SK-N-MC (cell line): ENCODE measurements around the gene LYRM4.

Experiments
- DNase-seq: peaks from one replicate; pipeline ENCODE4 v3.0.0-alpha.2; 2011; ENCODE audit warnings: low read depth, low spot score
- H3K27ac ChIP-seq: fragments of 200-600 bp; sonication (generic); 2 replicates; pipeline ENCODE4 v1.5.1; 2016; ENCODE audit warnings: mixed run types
- H3K36me3 ChIP-seq: fragments of 200-600 bp; sonication (generic); 2 replicates; pipeline ENCODE4 v1.6.1; 2017; ENCODE audit warnings: antibody characterized with exemption, low read length, mixed read lengths; ENCODE audit not compliant: insufficient read depth
- H3K4me3 ChIP-seq: fragments of 200-600 bp; sonication (generic); 2 replicates; pipeline ENCODE4 v1.5.1; 2016
- H3K9ac ChIP-seq: fragments of 200-600 bp; sonication (generic); 2 replicates; pipeline ENCODE4 v1.8.0; 2017; ENCODE audit warnings: mixed run types, mixed read lengths; ENCODE audit not compliant: insufficient read length
- H3K9me3 ChIP-seq: fragments of 200-600 bp; sonication (generic); 2 replicates; pipeline ENCODE4 v1.6.1; 2017; ENCODE audit warnings: low read depth, mild to moderate bottlenecking, antibody characterized with exemption, low read length, moderate library complexity, mixed read lengths
- EZH2 ChIP-seq: fragments of 200-600 bp; sonication (generic); IDR thresholded peaks from one replicate; pipeline ENCODE4 v1.6.1; 2017; ENCODE audit warnings: antibody characterized with exemption
- FOXP2 ChIP-seq: optimal IDR thresholded peaks from 2 replicates; pipeline ENCODE3; 2011; ENCODE audit warnings: mild to moderate bottlenecking, moderate library complexity; ENCODE audit not compliant: insufficient read depth; ENCODE audit errors: extremely low read length, control extremely low read depth
- POLR2AphosphoS5 ChIP-seq: IDR thresholded peaks from 2 replicates; pipeline ENCODE4 v1.6.1; 2012; ENCODE audit warnings: mild to moderate bottlenecking, low read depth, low read length, borderline replicate concordance

LYRM4 gene

DNA sequence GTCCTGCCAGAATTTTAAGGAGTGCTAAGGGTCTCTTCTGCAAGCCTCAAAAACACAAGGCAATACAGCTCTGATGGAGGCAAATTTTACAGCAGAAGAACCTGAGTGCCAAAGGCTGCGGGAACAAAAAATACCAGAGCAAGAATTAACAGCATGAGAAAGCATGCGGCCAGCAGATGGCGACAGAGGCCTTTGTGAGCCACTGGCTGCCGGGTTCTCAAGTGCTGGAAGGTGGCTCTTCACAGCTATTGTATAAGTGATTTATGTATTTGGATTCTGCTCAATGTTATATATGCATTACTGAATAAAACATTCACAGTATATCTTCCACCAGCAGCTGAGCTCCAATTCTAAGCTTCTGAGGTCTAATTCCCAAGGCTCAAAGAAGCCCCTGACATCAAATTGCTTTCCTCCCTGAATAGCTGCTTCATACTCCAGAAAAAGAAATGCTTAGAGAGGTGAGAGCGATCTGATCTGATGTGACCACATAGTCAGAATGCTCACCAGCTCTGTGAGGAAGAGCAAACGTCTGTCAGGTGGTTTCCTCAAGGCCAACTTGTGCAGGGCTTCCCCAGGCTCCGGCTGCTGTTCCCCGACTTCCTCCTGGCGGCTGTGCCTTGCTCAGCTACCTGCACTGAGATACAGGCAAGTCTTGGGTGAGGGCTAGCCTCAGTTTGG lies 117.0 kb downstream of the LYRM4 start:
- no peaks in the 10 kb centered on the region for H3K36me3 ChIP-seq
- peak; percentile 55 for DNase-seq
- H3K9me3 ChIP-seq, result no peaks in the 10 kb centered on the region
- no peak for TF ChIP-seq POLR2AphosphoS5
- no peak for TF ChIP-seq FOXP2
- TF ChIP-seq EZH2, result no peak
- H3K27ac ChIP-seq, result no peak overlapping the region
- H3K9ac ChIP-seq, result no peak overlapping the region
- no peak overlapping the region for H3K4me3 ChIP-seq

- no peaks in the 10 kb centered on the region for H3K9me3 ChIP-seq
- no peak overlapping the region for H3K27ac ChIP-seq
- DNase-seq, result no peak
- no peak overlapping the region for H3K9ac ChIP-seq
- H3K4me3 ChIP-seq, result no peak overlapping the region
- no peaks in the 10 kb centered on the region for H3K36me3 ChIP-seq
- TF ChIP-seq POLR2AphosphoS5 (no peak), FOXP2 (no peak), EZH2 (no peak)
Observed at GRCh38 chr6:5142915-5143314, 117.8 kb downstream of the LYRM4 start.

GRCh38 chr6:5142131-5142530 lies 118.6 kb downstream of the LYRM4 start:
- Histone ChIP-seq H3K36me3 (no peaks in the 10 kb centered on the region), H3K4me3 (no peak overlapping the region), H3K27ac (no peak overlapping the region), H3K9ac (no peak overlapping the region), H3K9me3 (no peaks in the 10 kb centered on the region)
- TF ChIP-seq FOXP2, result no peak
- DNase-seq, result no peak

DNA sequence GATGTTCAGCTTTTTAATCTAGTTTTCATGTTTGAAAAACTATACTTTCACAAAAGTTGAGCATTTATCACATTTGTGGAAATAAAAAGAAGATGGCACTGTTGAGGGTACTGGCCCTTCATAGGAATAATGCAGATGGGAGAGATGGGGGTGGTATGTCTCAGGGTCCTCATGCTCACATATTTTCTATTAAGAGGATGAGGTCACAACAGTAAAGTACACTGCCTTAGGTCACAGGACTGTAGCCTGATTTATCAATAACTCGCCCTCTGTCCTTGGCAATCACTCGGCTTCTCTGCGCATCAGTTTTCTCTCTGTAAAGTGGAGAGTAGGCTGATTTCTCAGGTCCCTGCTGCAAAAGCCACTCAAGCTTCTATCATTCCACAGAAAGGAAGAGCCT lies 119.7 kb downstream of the LYRM4 start:
- no peak overlapping the region for H3K4me3 ChIP-seq
- no peak for DNase-seq
- TF ChIP-seq EZH2, result no peak
- TF ChIP-seq POLR2AphosphoS5, result no peak
- TF ChIP-seq FOXP2, result no peak
- no peak overlapping the region for H3K27ac ChIP-seq
- H3K9ac ChIP-seq, result no peak overlapping the region
- no peaks in the 10 kb centered on the region for H3K36me3 ChIP-seq
- H3K9me3 ChIP-seq, result no peaks in the 10 kb centered on the region

DNA sequence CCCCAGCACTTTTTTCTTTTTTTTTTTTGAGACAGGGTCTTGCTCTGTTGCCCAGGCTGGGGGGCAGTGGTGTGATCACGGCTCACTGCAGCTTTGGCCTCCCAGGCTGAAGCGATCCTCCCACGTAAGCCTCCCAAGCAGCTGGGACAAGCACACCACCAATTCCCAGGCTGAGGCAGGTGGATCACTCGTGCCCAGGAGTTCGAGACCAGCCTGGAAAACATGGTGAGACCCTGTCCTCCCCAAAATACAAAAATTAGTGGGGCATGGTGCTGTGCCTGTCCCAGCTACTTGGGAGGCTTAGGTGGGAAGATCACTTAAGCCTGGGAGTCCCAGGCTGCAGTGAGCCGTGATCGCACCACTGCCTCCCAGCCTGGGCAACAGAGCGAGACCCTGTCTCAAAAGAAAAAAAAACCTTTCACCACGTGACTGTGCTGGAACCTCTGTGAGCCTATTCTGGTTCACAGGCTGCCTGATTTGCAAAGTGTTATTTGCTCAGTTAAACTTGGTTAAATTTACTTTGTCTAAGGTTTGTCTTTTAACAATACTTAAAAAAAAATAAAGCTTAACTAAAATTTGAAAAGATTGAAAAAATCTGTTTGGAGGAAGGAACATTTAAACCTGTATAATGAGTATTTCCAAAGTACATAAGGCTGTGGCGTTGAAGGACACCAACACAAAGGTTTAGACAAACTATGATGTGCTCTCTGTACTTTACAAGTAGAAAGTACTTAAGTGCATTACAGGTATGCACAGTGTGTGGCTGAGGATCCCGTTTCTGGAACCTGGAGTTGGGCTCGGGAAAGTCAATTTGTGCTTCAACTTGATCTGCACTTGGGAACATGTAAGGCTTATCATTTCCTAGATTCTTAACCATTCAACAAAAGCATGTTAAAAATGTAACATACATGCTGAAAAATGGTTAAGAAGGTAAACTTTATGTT lies 120.7 kb downstream of the LYRM4 start:
- TF ChIP-seq EZH2 (no peak), FOXP2 (no peak), POLR2AphosphoS5 (no peak)
- H3K9me3 ChIP-seq, result no peaks in the 10 kb centered on the region
- H3K27ac ChIP-seq, result no peak overlapping the region
- H3K4me3 ChIP-seq, result no peak overlapping the region
- no peak overlapping the region for H3K9ac ChIP-seq
- no peaks in the 10 kb centered on the region for H3K36me3 ChIP-seq
- no peak for DNase-seq

DNA sequence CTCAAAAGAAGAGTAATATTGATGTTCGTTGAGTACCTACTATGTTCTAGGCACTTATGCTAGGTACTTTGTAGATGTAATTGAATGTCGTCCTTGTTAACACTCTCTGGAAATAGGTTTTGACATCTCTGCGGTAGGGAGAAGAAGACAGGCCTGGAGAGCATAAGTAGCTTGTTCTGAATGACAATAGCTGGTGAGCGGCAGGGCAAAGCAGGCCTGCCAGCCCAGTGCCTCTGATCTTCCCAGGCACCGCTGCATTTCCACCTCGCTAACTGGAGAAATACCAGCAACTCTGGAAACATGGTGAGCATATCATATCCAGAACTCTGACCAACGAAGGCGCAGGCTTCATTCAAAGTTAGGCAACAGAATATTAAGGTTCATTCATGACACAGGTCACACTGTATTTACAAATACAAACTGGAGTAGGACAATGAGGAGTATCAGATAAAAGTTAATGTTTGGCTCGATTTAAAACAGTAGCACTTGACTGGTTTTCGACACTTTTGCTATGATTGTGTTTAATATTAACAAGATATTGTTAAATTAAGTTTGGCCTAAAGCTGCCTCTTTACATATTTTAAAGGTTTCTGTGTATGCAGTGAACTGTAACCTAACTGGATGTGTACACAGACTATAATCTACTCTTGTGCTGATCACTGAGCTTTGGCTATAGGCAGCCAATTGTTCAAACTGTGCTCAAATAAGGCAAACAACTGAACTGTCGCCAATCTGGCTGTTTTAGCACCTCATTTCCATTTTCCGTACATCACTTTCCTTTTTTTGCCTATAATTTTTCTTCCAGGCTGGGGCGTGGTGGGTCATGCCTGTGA lies 121.5 kb downstream of the LYRM4 start:
- H3K36me3 ChIP-seq, result no peaks in the 10 kb centered on the region
- TF ChIP-seq POLR2AphosphoS5 (no peak), EZH2 (no peak)
- H3K9me3 ChIP-seq, result no peaks in the 10 kb centered on the region
- H3K4me3 ChIP-seq, result no peak overlapping the region
- H3K9ac ChIP-seq, result no peak overlapping the region
- no peak for DNase-seq
- no peak overlapping the region for H3K27ac ChIP-seq

DNA sequence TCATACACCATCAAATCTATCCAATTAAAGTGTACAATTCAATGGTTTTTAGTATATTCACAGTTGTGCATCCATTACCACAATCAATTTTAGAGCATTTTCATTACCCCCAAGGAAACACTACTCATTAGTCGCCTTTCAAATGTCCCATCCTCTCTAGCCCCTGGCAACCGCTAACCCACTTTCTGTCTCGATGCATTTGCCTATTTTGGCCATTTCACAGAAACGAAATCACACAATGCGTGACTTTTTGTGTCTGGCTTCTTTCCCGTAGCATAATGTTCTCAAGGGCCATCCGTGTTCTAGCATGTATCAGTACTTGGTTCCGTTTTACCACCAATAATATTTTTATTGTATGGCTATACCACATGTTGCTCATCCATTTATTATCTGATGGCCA lies 123.9 kb downstream of the LYRM4 start:
- TF ChIP-seq FOXP2 (no peak), EZH2 (no peak), POLR2AphosphoS5 (no peak)

DNA sequence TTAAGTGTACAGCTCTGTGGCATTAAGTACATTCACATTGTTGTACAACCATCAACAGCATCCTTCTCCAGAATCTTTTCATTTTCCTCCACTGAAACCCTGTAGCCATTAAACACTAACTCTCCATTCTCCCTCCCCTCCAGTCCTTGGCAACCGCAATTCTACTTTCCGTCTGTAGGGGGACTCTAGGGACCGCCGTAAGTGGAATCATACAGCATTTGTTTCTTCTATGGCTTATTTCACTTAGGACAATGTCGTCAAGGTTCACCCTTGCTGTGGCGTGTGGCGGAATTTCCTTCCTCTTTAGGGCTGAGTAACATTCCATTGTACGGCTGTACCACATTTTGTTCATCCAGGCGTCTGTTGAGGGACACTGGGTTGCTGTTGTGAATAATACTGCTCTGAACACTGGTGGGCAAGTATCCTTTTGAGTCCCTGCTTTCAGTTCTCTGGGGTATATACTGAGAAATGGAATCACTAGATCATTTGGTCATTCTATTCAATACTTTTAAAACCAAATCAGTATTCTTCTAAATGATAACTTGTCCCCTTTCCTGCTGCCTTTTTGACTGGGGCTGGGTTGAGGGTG lies 124.9 kb downstream of the LYRM4 start:
- TF ChIP-seq POLR2AphosphoS5 (no peak), FOXP2 (no peak), EZH2 (no peak)
- H3K4me3 ChIP-seq, result no peak overlapping the region
- no peak overlapping the region for H3K9ac ChIP-seq
- H3K27ac ChIP-seq, result no peak overlapping the region
- H3K36me3 ChIP-seq, result no peaks in the 10 kb centered on the region
- DNase-seq, result no peak
- H3K9me3 ChIP-seq, result no peaks in the 10 kb centered on the region

More for the DNA sequence above, 123.9 kb downstream of the LYRM4 start:
- no peak for DNase-seq
- Histone ChIP-seq H3K27ac (no peak overlapping the region), H3K4me3 (no peak overlapping the region), H3K36me3 (no peaks in the 10 kb centered on the region), H3K9ac (no peak overlapping the region), H3K9me3 (no peaks in the 10 kb centered on the region)
